Keratinocyte (primary cell): ENCODE data around the gene NR6A1. TPM values are rescaled to one million over a fixed set of nuclear protein-coding genes. Genes with fewer than 3 reads are reported as not detected.

Experiments
- DNase-seq: peaks from one replicate; pipeline ENCODE4 v3.0.0-alpha.2; 2011; ENCODE audit warnings: low read depth, missing footprints, low spot score
- FAIRE-seq: peaks from 2 replicates; lab custom pipeline; 2011; peaks lifted over from hg19 to GRCh38; lab: Jason Lieb, UNC
- H2AFZ ChIP-seq: 2 replicates; pipeline ENCODE4 v1.6.0; 2012; ENCODE audit warnings: low read length, control low read depth, inconsistent platforms; ENCODE audit not compliant: control insufficient read depth
- H3K27ac ChIP-seq: 2 replicates; pipeline ENCODE4 v1.5.1; 2011; ENCODE audit warnings: low read length; ENCODE audit not compliant: control insufficient read depth, insufficient read depth
- H3K27me3 ChIP-seq: 3 replicates; pipeline ENCODE4 v1.6.0; 2011; ENCODE audit warnings: low read length; ENCODE audit not compliant: control insufficient read depth, insufficient read depth; ENCODE audit errors: extremely low read depth
- H3K36me3 ChIP-seq, 2 experiments: 2 replicates in 1 of 2; 3 replicates in 1 of 2; pipeline ENCODE4 v1.5.1; 2011; ENCODE audit warnings: low read length in 2 of 2, mild to moderate bottlenecking in 1 of 2; ENCODE audit not compliant: control insufficient read depth in 2 of 2, insufficient read depth in 2 of 2; ENCODE audit errors: extremely low read depth in 1 of 2
- H3K4me1 ChIP-seq: 3 replicates; pipeline ENCODE4 v1.5.1; 2011; ENCODE audit warnings: low read length; ENCODE audit not compliant: control insufficient read depth, insufficient read depth; ENCODE audit errors: extremely low read depth
- H3K4me2 ChIP-seq: 3 replicates; pipeline ENCODE4 v1.6.0; 2011; ENCODE audit warnings: low read depth, low read length; ENCODE audit not compliant: control insufficient read depth, insufficient read depth; ENCODE audit errors: extremely low read depth
- H3K4me3 ChIP-seq, 3 experiments: fragments of 200-600 bp in 1 of 3; sonication (generic) in 1 of 3; 2 replicates in 2 of 3; 3 replicates in 1 of 3; pipeline ENCODE4 v1.5.1; 2011 to 2016; ENCODE audit warnings: low read length in 3 of 3, mild to moderate bottlenecking in 3 of 3, control low read depth in 2 of 3, inconsistent platforms in 1 of 3, low read depth in 1 of 3, mixed read lengths in 1 of 3, mixed run types in 1 of 3, moderate library complexity in 1 of 3; ENCODE audit not compliant: control insufficient read depth in 2 of 3, insufficient read depth in 2 of 3; ENCODE audit errors: extremely low read depth in 1 of 3
- H3K79me2 ChIP-seq: 2 replicates; pipeline ENCODE4 v1.6.0; 2012; ENCODE audit warnings: low read length; ENCODE audit not compliant: control insufficient read depth, insufficient read depth
- H3K9ac ChIP-seq: 3 replicates; pipeline ENCODE4 v1.6.0; 2011; ENCODE audit warnings: low read length; ENCODE audit not compliant: control insufficient read depth, insufficient read depth; ENCODE audit errors: extremely low read depth
- H3K9me1 ChIP-seq: 3 replicates; pipeline ENCODE4 v1.6.0; 2011; ENCODE audit warnings: low read length; ENCODE audit not compliant: control insufficient read depth, insufficient read depth; ENCODE audit errors: extremely low read depth
- H3K9me3 ChIP-seq: 2 replicates; pipeline ENCODE4 v1.5.1; 2012; ENCODE audit warnings: low read depth, low read length; ENCODE audit not compliant: control insufficient read depth
- H4K20me1 ChIP-seq: 3 replicates; pipeline ENCODE4 v1.6.0; 2011; ENCODE audit warnings: low read length; ENCODE audit not compliant: control insufficient read depth, insufficient read depth; ENCODE audit errors: extremely low read depth
- EZH2 ChIP-seq: IDR thresholded peaks from one replicate; pipeline ENCODE4 v1.6.1; 2012; ENCODE audit warnings: inconsistent platforms, mild to moderate bottlenecking, low read length, moderate library complexity
- dilution Hi-C: fragments of 300-500 bp; cut with MboI; formaldehyde crosslinking; loops from one replicate; pipeline ENCODE4 v1.7.0; 2020; ENCODE audit warnings: low sequenced_read_pairs; ENCODE audit not compliant: extremely low pct_ligation_motif_present
- polyA plus RNA-seq, 5 experiments: library from polyadenylated mRNA; depleted of rRNA in 3 of 5; stranded (reverse) in 3 of 5; stranded (forward) in 1 of 5; unstranded in 1 of 5; fragments of >200 nt; gene quantifications; 1 replicate in 1 of 5; 2 replicates in 3 of 5; 3 replicates in 1 of 5; pipeline versions ENCODE4 v1.2.1 to v1.2.3, GENCODE V29; 2011 to 2012; ENCODE audit warnings: missing spikeins in 2 of 5, low read depth in 1 of 5, low replicate concordance in 1 of 5
- TF ChIP-seq, protein P1 (sequence below), 3 experiments: IDR thresholded peaks in 1 of 3; conservative IDR thresholded peaks in 1 of 3; optimal IDR thresholded peaks in 1 of 3; 2 replicates in 2 of 3; 3 replicates in 1 of 3; pipeline versions ENCODE3 to v1.5.1; 2011; ENCODE audit warnings: low read length in 3 of 3, mild to moderate bottlenecking in 3 of 3, moderate library complexity in 2 of 3, control low read depth in 1 of 3, inconsistent platforms in 1 of 3; ENCODE audit not compliant: insufficient read depth in 2 of 3; ENCODE audit errors: extremely low read depth in 1 of 3

Gene NR6A1
- polyA plus RNA-seq, 1 donor (not counting 4 experiments of a cell fraction or from before 2014, with no cell fraction given): 1.8 TPM

DNA sequence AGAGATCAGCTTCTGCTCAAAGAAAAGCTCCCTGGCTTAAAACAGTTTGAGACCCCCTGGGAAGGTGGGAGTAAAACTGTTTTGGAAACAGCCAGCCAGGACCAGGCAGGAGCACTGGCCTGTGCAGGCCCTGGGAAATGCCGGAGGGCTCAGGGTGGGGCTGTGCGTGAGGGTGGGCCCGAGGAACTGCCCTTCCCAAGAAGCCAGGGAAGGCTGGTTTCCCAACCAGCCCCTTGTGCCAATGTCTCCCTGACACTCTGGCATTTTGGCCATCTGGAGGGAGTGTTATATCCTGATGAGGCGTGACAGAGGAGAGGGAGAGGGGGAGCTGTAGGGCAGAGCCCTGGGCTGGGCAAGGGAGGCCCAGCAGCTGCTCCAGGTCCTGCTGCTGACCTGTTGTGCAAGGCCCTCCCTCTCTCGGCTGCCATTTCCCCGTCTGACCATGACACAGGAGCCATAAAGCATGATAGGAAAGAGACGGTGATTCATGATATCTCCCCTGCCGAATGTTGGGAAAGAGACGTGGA is 22.0 kb upstream of the NR6A1 start:
- dilution Hi-C loops: no loop called here
- H2AFZ ChIP-seq: no peak overlapping the region
- H3K4me2 ChIP-seq: no peak overlapping the region

DNA sequence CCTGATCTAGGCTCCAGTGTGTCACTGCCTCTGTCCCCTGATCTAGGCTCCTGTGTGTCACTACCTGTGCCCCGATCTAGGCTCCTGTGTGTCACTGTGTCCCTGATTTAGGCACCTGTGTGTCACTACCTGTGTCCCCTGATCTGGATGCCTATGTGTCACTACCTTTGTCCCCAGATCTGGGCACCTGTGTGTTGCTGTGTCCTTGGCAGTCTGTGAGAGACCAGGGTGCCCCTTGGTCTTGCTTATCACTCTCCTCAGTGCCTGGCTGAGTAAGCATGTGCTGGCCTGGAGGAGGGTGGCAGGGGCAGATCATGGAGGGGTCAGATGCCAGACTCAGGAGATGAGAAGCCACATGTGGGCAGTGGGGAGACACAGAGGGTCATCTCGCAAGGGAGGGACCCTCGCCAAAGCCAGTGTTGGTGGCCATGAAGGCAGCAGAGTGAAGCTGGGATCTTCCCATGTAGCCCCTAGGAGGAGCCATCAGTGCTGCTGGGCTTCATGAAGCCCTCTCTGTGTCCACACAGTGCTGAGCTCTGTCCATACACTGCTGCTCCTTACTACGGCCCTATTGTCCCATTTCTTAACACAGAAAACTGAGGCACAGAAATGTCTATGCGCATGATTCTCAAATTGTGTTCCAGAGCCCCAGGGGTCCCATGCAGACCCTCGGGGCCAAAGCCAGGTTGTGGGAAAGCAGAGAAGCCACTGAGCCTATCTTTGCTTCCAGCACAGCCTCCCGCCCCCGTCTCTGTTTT is 21.3 kb upstream of the NR6A1 start:
- H3K27me3 ChIP-seq: no peaks in the 10 kb centered on the region
- no peak for DNase-seq
- no peak overlapping the region for H3K9ac ChIP-seq
- H2AFZ ChIP-seq: no peak overlapping the region
- H3K36me3 ChIP-seq: no peaks in the 10 kb centered on the region
- H3K4me3 ChIP-seq: no peak overlapping the region
- H3K4me2 ChIP-seq: no peak overlapping the region
- H4K20me1 ChIP-seq: no peaks in the 10 kb centered on the region
- H3K4me1 ChIP-seq: no peaks in the 10 kb centered on the region
- no peak for TF ChIP-seq EZH2
- TF ChIP-seq, protein P1, sequence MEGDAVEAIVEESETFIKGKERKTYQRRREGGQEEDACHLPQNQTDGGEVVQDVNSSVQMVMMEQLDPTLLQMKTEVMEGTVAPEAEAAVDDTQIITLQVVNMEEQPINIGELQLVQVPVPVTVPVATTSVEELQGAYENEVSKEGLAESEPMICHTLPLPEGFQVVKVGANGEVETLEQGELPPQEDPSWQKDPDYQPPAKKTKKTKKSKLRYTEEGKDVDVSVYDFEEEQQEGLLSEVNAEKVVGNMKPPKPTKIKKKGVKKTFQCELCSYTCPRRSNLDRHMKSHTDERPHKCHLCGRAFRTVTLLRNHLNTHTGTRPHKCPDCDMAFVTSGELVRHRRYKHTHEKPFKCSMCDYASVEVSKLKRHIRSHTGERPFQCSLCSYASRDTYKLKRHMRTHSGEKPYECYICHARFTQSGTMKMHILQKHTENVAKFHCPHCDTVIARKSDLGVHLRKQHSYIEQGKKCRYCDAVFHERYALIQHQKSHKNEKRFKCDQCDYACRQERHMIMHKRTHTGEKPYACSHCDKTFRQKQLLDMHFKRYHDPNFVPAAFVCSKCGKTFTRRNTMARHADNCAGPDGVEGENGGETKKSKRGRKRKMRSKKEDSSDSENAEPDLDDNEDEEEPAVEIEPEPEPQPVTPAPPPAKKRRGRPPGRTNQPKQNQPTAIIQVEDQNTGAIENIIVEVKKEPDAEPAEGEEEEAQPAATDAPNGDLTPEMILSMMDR (optimal IDR thresholded peaks at IDR 0.05 in 1 of 3, IDR thresholded peaks at IDR 0.05 in 1 of 3, conservative IDR thresholded peaks at IDR 0.05 in 1 of 3; ENCODE audit: extremely low read depth in 1 of 3, insufficient read depth in 2 of 3, low read length in 3 of 3): no peak
- no peak overlapping the region for H3K27ac ChIP-seq
- no peak for FAIRE-seq
- no peaks in the 10 kb centered on the region for H3K9me3 ChIP-seq
- dilution Hi-C loops: no loop called here
- H3K79me2 ChIP-seq: no peaks in the 10 kb centered on the region
- no peaks in the 10 kb centered on the region for H3K9me1 ChIP-seq

More for the DNA sequence above, 22.0 kb upstream of the NR6A1 start:
- no peak for FAIRE-seq
- Histone ChIP-seq H3K4me3 (no peak overlapping the region), H3K79me2 (no peaks in the 10 kb centered on the region), H3K9ac (no peak overlapping the region), H3K27ac (no peak overlapping the region), H3K9me1 (no peaks in the 10 kb centered on the region), H3K36me3 (no peaks in the 10 kb centered on the region), H3K4me1 (no peaks in the 10 kb centered on the region), H3K9me3 (no peaks in the 10 kb centered on the region), H3K27me3 (peaks cover 2% of the 10 kb centered on the region), H4K20me1 (no peaks in the 10 kb centered on the region)
- DNase-seq: no peak
- TF ChIP-seq, protein P1 (optimal IDR thresholded peaks at IDR 0.05 in 1 of 3, IDR thresholded peaks at IDR 0.05 in 1 of 3, conservative IDR thresholded peaks at IDR 0.05 in 1 of 3; ENCODE audit: extremely low read depth in 1 of 3, insufficient read depth in 2 of 3, low read length in 3 of 3): no peak
- TF ChIP-seq EZH2: no peak
